Measurements from ENCODE around the gene CERS2. TPM values are rescaled to one million over a fixed set of nuclear protein-coding genes. Genes with fewer than 3 reads are reported as not detected.

CERS2 gene
- total and polyA plus RNA-seq, 10 of the 15 experiments (the other 5 are each of a cell fraction or from before 2014, with no cell fraction given), result 9.2 to 87.9 (median 50.8) TPM

GRCh38 chr1:151010346-151010726 lies 35.7 kb upstream of the CERS2 start:
- Histone ChIP-seq H3K9me3 (replicated peaks; ENCODE audit: control insufficient read depth, insufficient read depth, low read length) (no peaks in the 10 kb centered on the region), H2AFZ (ENCODE audit: control insufficient read depth, low read depth, low read length) (no peak overlapping the region), H3K4me2 (ENCODE audit: control insufficient read depth, insufficient read depth) (no peak overlapping the region), H3K27ac (ENCODE audit: control insufficient read depth, insufficient read depth) (no peak overlapping the region), H3K36me3 (ENCODE audit: control insufficient read depth in 2 of 2, insufficient read depth in 2 of 2, low read length in 1 of 2) (no peaks in the 10 kb centered on the region), H3K4me3 (no peak overlapping the region), H4K20me1 (ENCODE audit: control insufficient read depth, insufficient read depth) (no peaks in the 10 kb centered on the region), H3K27me3 (replicated peaks in 1 of 2; ENCODE audit: control insufficient read depth in 2 of 2, insufficient read depth in 2 of 2, low read length in 1 of 2) (no peaks in the 10 kb centered on the region), H3K9ac (ENCODE audit: control insufficient read depth, insufficient read depth, low read length) (no peak overlapping the region), H3K79me2 (ENCODE audit: control insufficient read depth, insufficient read depth, low read length) (peaks cover 16% of the 10 kb centered on the region), H3K4me1 (ENCODE audit: control insufficient read depth, insufficient read depth, low read length) (peaks cover 7% of the 10 kb centered on the region)
- ChIA-PET RAD21 (ENCODE audit: unreplicated experiment) (no interaction called here), SMC1A (ENCODE audit: uncharacterized antibody, unreplicated experiment) (no interaction called here), POLR2A (interaction anchor here (0.5 to 1.3 kb wide), 5 partner anchors 14 to 165 kb away, joined by 3 to 6 read pairs (median 4); partner anchors contain the start of gene TMOD4), CTCF (no interaction called here)
- 71% methylated on average over 2 of the region's 3 CpGs for WGBS (ENCODE audit: insufficient coverage, insufficient replicate concordance, low lambda C conversion rate, missing lambda C conversion rate)
- DNase-seq (ENCODE audit: low read depth, low spot score) (no peak), FAIRE-seq (no peak), ATAC-seq (no peak)
- no TSS peak for BruUV-seq (replicated peaks)
- intact Hi-C loops (cut with micrococcal nuclease; ENCODE audit: unreplicated experiment), result no loop called here
- in situ Hi-C loops (cut with MboI), result no loop called here
- TF ChIP-seq YY1 (IDR thresholded peaks at IDR 0.05; ENCODE audit: low read depth, low read length), result no peak
- TF ChIP-seq NR2F1 (conservative IDR thresholded peaks at IDR 0.05), result no peak
- no peak for TF ChIP-seq BHLHE40 (IDR thresholded peaks at IDR 0.05; ENCODE audit: borderline replicate concordance in 1 of 2, low read depth in 2 of 2, low read length in 1 of 2)
- TF ChIP-seq ZNF622 (IDR thresholded peaks at IDR 0.05), result no peak
- TF ChIP-seq ATF2 (IDR thresholded peaks at IDR 0.05; ENCODE audit: low read length), result no peak
- TF ChIP-seq, protein P1, sequence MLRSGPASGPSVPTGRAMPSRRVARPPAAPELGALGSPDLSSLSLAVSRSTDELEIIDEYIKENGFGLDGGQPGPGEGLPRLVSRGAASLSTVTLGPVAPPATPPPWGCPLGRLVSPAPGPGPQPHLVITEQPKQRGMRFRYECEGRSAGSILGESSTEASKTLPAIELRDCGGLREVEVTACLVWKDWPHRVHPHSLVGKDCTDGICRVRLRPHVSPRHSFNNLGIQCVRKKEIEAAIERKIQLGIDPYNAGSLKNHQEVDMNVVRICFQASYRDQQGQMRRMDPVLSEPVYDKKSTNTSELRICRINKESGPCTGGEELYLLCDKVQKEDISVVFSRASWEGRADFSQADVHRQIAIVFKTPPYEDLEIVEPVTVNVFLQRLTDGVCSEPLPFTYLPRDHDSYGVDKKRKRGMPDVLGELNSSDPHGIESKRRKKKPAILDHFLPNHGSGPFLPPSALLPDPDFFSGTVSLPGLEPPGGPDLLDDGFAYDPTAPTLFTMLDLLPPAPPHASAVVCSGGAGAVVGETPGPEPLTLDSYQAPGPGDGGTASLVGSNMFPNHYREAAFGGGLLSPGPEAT (IDR thresholded peaks at IDR 0.05; ENCODE audit: low read depth), result no peak
- no peak for TF ChIP-seq ASH2L (IDR thresholded peaks at IDR 0.05; ENCODE audit: borderline replicate concordance, low read depth)
- no peak for TF ChIP-seq RBBP5 (conservative IDR thresholded peaks at IDR 0.05)
- no peak for TF ChIP-seq TAF1 (IDR thresholded peaks at IDR 0.05; ENCODE audit: borderline replicate concordance, low read depth, low read length)
- TF ChIP-seq RB1 (IDR thresholded peaks at IDR 0.05; ENCODE audit: borderline replicate concordance), result no peak
- TF ChIP-seq NFXL1 (IDR thresholded peaks at IDR 0.05; ENCODE audit: borderline replicate concordance), result no peak
- no peak for TF ChIP-seq ZBED1 (IDR thresholded peaks at IDR 0.05; ENCODE audit: borderline replicate concordance)
- TF ChIP-seq NFYA (IDR thresholded peaks at IDR 0.05; ENCODE audit: borderline replicate concordance, low read depth, low read length), result no peak
- no peak for TF ChIP-seq HDGF (IDR thresholded peaks at IDR 0.05)
- TF ChIP-seq REST (IDR thresholded peaks at IDR 0.05; ENCODE audit: low read depth, low read length), result no peak
- TF ChIP-seq ZBTB33 (IDR thresholded peaks at IDR 0.05), result no peak
- TF ChIP-seq SMAD1 (IDR thresholded peaks at IDR 0.05; ENCODE audit: low read depth, partially characterized antibody), result no peak

Data from GM12878 (cell line).